Stimulated activated naive CD4-positive, alpha-beta T cell (primary cell): Measurements from ENCODE around the gene HS3ST5.
"Not testable (repeated sequence)": the region's sequence is repeated elsewhere in the genome, so short reads cannot be mapped to it uniquely, and the experiment has no call there.

ENCODE experiments used
- DNase-seq, 6 experiments: peaks; one replicate each; lab custom pipeline; 2025; lab: John Stamatoyannopoulos, UW

HS3ST5 gene

GRCh38 chr6:114276783-114277182 lies 66.0 kb downstream of the HS3ST5 start:
- no peak for DNase-seq

- no peak for DNase-seq
These were observed 68.0 kb downstream of the HS3ST5 start for GRCh38 chr6:114274836-114275235.

- no peak for DNase-seq
These were observed 70.2 kb downstream of the HS3ST5 start for GRCh38 chr6:114272582-114272981.

- no peak for DNase-seq
These were observed 71.4 kb downstream of the HS3ST5 start for GRCh38 chr6:114271405-114271804.

- no peak for DNase-seq
These were observed 74.9 kb downstream of the HS3ST5 start for GRCh38 chr6:114267897-114268296.

GRCh38 chr6:114260810-114261209 lies 82.0 kb downstream of the HS3ST5 start:
- no peak for DNase-seq

GRCh38 chr6:114258376-114258775 lies 84.4 kb downstream of the HS3ST5 start:
- no peak for DNase-seq

GRCh38 chr6:114253431-114253830 lies 89.4 kb downstream of the HS3ST5 start:
- no peak for DNase-seq

- DNase-seq: no peak
These were observed 93.3 kb downstream of the HS3ST5 start for GRCh38 chr6:114249522-114249921.

GRCh38 chr6:114247101-114247500 lies 95.7 kb downstream of the HS3ST5 start:
- no peak for DNase-seq

- no peak for DNase-seq
These were observed 102.0 kb downstream of the HS3ST5 start for GRCh38 chr6:114240796-114241195.

- DNase-seq: no peak
These were observed 114.1 kb downstream of the HS3ST5 start for GRCh38 chr6:114228675-114229074.

GRCh38 chr6:114227944-114228468 lies 114.8 kb downstream of the HS3ST5 start:
- DNase-seq: no peak

GRCh38 chr6:114220241-114220640 lies 122.6 kb downstream of the HS3ST5 start:
- DNase-seq: no peak

- no peak for DNase-seq
These were observed 124.1 kb downstream of the HS3ST5 start for GRCh38 chr6:114218437-114219340.

- DNase-seq: not testable (repeated sequence)
These were observed 124.8 kb downstream of the HS3ST5 start for GRCh38 chr6:114217996-114218395.

- DNase-seq: no peak
These were observed 125.9 kb downstream of the HS3ST5 start for GRCh38 chr6:114216789-114217467.

GRCh38 chr6:114210467-114210866 lies 132.4 kb downstream of the HS3ST5 start:
- no peak for DNase-seq

GRCh38 chr6:114203460-114203859 lies 139.4 kb downstream of the HS3ST5 start:
- DNase-seq: no peak

GRCh38 chr6:114202389-114202788 lies 140.4 kb downstream of the HS3ST5 start:
- DNase-seq: no peak

GRCh38 chr6:114200891-114201290 lies 141.9 kb downstream of the HS3ST5 start:
- no peak for DNase-seq

GRCh38 chr6:114195631-114196403 lies 147.0 kb downstream of the HS3ST5 start:
- DNase-seq: no peak
